AG09319 (cell line): ENCODE data around the gene BRIP1.
A peak's percentile ranks its signal among the peaks of the same experiment; 100 is the strongest.

ENCODE experiments used
- DNase-seq: peaks from one replicate; pipeline ENCODE4 v3.0.0-alpha.2; 2010; ENCODE audit warnings: low read depth; ENCODE audit errors: extremely low read depth
- CTCF ChIP-seq: IDR thresholded peaks from 2 replicates; pipeline ENCODE4 v1.5.1; 2011; ENCODE audit warnings: low read depth, mild to moderate bottlenecking, inconsistent platforms, low read length, moderate library complexity

BRIP1 gene

GRCh38 chr17:61847659-61848058 is 15.7 kb downstream of the BRIP1 start:
- DNase-seq: no peak
- TF ChIP-seq CTCF: no peak

GRCh38 chr17:61846761-61847375 is 16.5 kb downstream of the BRIP1 start:
- no peak for TF ChIP-seq CTCF
- DNase-seq: no peak

DNA sequence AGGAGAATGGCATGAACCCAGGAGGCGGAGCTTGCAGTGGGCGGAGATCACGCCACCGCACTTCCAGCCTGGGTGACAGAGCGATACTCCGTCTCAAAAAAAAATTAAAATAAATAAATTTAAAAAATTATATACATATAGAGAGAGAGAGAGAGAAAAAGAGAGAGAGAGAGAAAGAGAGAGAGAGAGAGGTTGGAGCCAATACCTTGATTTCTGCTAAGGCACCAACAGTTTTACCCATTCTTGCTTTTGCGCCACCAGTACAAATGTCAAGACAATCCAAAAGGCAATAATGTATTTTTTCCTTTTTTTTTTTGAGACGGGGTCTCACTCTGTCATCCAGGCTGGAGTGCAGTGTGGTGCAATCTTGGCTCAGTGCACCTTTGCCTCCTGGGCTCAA is 17.2 kb downstream of the BRIP1 start:
- DNase-seq: no peak
- no peak for TF ChIP-seq CTCF

- DNase-seq: no peak
- TF ChIP-seq CTCF: no peak
Observed at GRCh38 chr17:61843435-61843834, 19.9 kb downstream of the BRIP1 start.

DNA sequence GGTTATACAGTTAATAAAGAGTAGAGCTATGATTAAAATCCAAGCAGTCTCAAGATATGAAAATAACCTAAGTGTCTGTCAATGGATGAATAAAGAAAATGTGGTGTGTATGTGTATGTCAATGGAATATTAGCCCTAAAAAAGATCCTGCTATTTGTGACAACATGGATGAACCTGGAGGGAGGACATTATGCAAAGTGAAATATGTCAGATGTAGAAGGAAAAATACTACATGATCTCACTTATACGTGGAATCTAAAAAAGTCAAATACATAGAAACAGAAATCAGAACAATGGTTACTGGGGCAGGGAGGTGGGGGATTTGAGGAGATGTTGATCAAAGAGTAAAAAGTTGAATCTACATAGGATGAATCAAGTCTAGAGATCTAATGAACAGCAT is 20.4 kb downstream of the BRIP1 start:
- no peak for DNase-seq
- no peak for TF ChIP-seq CTCF

GRCh38 chr17:61839300-61839786 is 24.0 kb downstream of the BRIP1 start:
- no peak for TF ChIP-seq CTCF
- DNase-seq: no peak

- DNase-seq: peak; percentile 45
- TF ChIP-seq CTCF: peak; percentile 78
Observed at GRCh38 chr17:61837175-61838051, 25.9 kb downstream of the BRIP1 start.
